WERI-Rb-1 (cell line): ENCODE measurements around the gene DNASE1L1.
"Not testable (repeated sequence)": the region's sequence is repeated elsewhere in the genome, so short reads cannot be mapped to it uniquely, and the experiment has no call there.

ENCODE experiments used
- DNase-seq: peaks from one replicate; pipeline ENCODE4 v3.0.0-alpha.2; 2020
- H3K27ac ChIP-seq: fragments of 250-450 bp; sonication (Bioruptor Pico); 2 replicates; pipeline ENCODE4 v1.5.1; 2020; ENCODE audit warnings: mild to moderate bottlenecking, moderate library complexity
- H3K27me3 ChIP-seq: fragments of 250-450 bp; sonication (Bioruptor Pico); 2 replicates; pipeline ENCODE4 v1.5.1; 2021; ENCODE audit warnings: mild to moderate bottlenecking, low read depth, moderate library complexity; ENCODE audit not compliant: insufficient read depth, severe bottlenecking
- H3K36me3 ChIP-seq: fragments of 250-450 bp; sonication (Bioruptor Pico); 2 replicates; pipeline ENCODE4 v1.5.1; 2020; ENCODE audit warnings: mild to moderate bottlenecking, moderate library complexity
- H3K4me3 ChIP-seq: 2 replicates; pipeline ENCODE4 v1.5.1; 2011; ENCODE audit warnings: low read depth, mild to moderate bottlenecking, control low read depth, low read length
- H3K9me3 ChIP-seq: fragments of 250-450 bp; sonication (Bioruptor Pico); 2 replicates; pipeline ENCODE4 v1.5.1; 2021; ENCODE audit warnings: mild to moderate bottlenecking, moderate library complexity; ENCODE audit not compliant: severe bottlenecking
- TF ChIP-seq, protein P1 (sequence below): IDR thresholded peaks from 2 replicates; pipeline ENCODE4 v1.5.1; 2011; ENCODE audit warnings: low read depth, mild to moderate bottlenecking, control low read depth, inconsistent platforms, low read length

The DNASE1L1 gene

DNA sequence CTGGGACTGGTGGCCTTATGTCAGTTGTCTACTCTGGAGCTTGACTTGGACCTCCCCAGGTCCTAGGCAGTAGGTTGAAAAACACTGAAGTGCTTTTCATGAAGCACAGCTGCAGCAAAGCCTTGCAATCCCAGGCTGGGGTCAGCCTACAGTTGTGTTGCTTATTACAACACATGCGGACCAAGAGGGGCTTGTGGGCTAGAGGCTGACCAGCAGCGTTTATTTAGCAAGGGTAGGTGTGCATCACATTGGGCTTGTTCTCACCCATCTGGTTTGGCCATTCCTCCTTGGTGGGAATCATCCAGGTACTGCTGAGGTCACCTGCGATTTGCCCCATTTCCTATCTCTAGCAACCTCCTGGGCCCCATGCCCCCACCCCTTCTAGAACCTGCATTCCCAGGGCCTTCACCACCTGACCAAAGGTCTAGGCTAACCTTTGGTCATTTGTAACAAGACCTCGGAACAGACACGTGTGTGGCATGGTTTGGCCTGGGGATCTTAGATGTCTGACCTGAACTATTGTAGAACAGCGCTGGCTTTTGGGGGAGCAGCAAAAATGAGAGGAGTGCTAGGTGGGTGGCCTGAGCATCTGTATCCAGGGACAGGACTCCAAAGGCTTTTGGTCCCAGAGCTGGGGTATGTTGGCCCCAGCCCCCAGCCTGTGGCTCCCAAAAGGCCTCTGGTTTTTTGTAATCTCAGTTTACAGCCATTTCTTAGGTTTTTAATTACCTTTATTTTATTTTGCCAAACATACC lies 7.8 kb downstream of the DNASE1L1 start:
- Histone ChIP-seq H3K36me3 (peaks cover 59% of the 10 kb centered on the region), H3K9me3 (no peaks in the 10 kb centered on the region), H3K27me3 (peaks cover 3% of the 10 kb centered on the region), H3K4me3 (no peak overlapping the region), H3K27ac (no peak overlapping the region)
- TF ChIP-seq, protein P1, sequence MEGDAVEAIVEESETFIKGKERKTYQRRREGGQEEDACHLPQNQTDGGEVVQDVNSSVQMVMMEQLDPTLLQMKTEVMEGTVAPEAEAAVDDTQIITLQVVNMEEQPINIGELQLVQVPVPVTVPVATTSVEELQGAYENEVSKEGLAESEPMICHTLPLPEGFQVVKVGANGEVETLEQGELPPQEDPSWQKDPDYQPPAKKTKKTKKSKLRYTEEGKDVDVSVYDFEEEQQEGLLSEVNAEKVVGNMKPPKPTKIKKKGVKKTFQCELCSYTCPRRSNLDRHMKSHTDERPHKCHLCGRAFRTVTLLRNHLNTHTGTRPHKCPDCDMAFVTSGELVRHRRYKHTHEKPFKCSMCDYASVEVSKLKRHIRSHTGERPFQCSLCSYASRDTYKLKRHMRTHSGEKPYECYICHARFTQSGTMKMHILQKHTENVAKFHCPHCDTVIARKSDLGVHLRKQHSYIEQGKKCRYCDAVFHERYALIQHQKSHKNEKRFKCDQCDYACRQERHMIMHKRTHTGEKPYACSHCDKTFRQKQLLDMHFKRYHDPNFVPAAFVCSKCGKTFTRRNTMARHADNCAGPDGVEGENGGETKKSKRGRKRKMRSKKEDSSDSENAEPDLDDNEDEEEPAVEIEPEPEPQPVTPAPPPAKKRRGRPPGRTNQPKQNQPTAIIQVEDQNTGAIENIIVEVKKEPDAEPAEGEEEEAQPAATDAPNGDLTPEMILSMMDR = no peak
- no peak for DNase-seq

DNA sequence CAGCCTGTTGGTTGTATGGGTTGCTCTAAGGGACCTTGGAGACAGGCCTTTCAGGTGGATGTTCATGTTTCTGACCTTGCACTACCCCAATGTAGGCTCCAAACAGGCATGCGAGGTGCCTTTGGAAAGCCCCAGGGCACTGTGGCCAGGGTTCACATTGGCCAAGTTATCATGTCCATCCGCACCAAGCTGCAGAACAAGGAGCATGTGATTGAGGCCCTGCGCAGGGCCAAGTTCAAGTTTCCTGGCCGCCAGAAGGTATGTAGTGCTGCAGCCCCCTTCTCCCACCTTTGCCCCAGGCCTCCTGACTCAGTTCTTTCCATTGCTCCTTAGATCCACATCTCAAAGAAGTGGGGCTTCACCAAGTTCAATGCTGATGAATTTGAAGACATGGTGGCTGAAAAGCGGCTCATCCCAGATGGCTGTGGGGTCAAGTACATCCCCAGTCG lies 8.7 kb downstream of the DNASE1L1 start:
- not testable (repeated sequence) for H3K27me3 ChIP-seq, H3K27ac ChIP-seq, H3K9me3 ChIP-seq, H3K4me3 ChIP-seq, DNase-seq
- peaks cover 59% of the 10 kb centered on the region for H3K36me3 ChIP-seq

DNA sequence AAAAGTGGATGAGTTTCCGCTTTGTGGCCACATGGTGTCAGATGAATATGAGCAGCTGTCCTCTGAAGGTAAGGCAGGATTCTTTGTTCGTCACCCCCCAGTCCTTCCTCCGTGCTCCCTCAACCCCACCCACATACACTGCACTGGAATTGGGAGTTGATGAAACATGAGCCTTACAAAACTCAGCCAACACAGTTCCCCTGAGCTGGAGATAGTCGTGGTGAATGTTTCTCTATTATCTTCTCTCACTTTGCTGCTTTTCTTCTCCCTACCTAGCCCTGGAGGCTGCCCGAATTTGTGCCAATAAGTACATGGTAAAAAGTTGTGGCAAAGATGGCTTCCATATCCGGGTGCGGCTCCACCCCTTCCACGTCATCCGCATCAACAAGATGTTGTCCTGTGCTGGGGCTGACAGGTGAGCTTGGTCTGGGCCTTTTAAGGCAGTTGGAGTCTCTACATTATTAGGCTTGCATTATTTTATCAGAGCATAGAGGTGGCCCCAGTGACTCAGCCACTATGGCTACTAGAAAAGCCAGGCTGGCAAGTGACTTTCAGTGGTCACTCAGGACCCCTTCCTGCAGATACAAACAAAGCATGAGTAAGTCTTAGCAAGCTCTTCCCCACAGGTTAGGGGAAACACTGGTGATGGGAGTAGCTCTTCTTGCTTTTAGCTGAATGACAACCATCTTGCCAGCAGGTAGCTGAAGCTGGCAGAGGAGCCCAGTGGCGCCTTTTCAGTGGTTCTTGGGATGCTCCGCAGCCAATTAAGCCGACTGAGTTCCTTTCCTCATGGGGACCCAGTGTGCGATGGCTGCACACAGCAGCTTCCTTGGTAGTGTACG lies 9.3 kb downstream of the DNASE1L1 start:
- DNase-seq = no peak

DNA sequence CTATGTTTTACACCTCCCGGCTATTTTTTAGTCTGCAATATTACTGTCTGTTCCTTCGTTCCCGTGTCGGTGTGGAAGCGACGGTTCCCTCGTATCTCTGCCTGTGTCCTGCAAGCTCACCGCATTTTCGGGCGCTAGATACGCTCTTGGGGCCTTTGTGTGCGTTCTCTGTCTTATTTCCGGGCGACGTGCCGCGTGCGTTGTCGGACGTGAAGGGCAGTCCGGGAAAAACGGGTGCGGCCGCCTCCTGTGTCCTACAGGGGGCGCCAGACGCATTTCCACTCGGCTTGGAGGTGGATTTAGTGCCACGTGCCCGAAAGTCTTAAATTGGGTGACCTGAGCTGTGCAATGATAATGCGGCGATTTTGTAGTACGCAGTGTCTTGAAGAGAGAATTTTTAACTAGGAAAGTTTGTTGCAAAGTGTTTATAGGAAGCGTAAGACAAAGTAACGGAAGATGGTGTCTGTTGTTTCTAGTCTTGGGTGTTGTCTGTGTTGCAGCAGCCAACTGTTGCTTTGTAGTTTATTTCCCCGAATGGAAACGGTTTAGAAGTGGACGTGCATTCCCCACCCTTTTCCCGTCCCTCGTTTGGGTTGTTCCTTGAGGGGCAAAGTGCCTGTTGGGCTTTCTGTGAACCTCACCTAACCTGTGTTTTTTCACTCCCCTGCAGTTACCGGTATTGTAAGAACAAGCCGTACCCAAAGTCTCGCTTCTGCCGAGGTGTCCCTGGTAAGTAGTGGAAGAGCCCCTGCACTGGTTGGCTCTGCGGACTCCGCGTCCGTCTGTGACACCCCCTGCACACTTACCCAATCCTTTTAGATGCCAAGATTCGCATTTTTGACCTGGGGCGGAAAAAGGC lies 10.2 kb downstream of the DNASE1L1 start:
- Histone ChIP-seq H3K27me3 (peaks cover 3% of the 10 kb centered on the region), H3K36me3 (peaks cover 54% of the 10 kb centered on the region), H3K27ac (peak overlapping the region; percentile 99), H3K9me3 (no peaks in the 10 kb centered on the region), H3K4me3 (peak overlapping the region; percentile 66)
- TF ChIP-seq, protein P1 = peak; percentile 89
- DNase-seq = peak; percentile 93

More for the DNA sequence above, 9.3 kb downstream of the DNASE1L1 start:
- Histone ChIP-seq H3K27ac (peak overlapping the region; percentile 99), H3K36me3 (peaks cover 54% of the 10 kb centered on the region), H3K4me3 (peak overlapping the region; percentile 66), H3K27me3 (peaks cover 3% of the 10 kb centered on the region), H3K9me3 (no peaks in the 10 kb centered on the region)
- TF ChIP-seq, protein P1 = no peak

DNA sequence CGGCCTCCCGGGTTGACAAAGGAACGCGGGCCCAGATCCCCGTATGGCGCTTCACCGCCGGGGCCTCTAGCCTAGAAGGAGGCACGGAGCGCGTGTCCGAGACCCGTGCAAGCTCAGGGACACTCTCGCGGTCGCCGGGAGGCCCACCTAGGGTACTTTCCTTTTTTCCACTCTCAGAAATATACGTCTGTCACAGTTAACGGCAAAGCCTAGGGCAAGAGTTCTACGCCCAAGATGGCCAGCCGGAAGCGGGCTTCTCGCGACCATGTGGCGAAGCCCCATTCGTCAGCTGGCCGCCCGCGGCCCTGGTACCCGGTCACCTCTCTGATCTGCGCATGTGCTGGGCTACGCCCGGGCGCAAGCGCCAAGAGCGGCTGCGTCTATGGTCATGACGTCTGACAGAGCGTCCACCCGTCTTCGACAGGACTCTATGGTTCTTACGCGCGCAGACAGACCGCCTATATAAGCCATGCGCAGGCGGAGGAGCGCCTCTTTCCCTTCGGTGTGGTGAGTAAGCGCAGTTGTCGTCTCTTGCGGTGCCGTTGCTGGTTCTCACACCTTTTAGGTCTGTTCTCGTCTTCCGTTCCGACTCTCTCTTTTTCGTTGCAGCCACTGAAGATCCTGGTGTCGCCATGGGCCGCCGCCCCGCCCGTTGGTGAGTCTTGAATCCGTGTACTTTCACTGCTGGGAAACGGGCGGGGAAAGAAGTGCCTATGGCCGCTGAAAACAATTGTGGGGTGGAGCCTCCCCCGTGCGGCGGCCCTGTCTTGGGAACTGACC lies 11.0 kb downstream of the DNASE1L1 start, which contains the start of gene RPL10:
Gene RPL10 (plus strand): TSS at position 490 of the 780 bp plus-strand sequence. CDS start 143 bp downstream, at position 633.
- Histone ChIP-seq H3K9me3 (no peaks in the 10 kb centered on the region), H3K36me3 (peaks cover 49% of the 10 kb centered on the region), H3K27me3 (peaks cover 3% of the 10 kb centered on the region), H3K27ac (peak within 1 kb of the TSS; percentile 99), H3K4me3 (peak within 1 kb of the TSS; percentile 66)
- DNase-seq = peak; percentile 99
- TF ChIP-seq, protein P1 = no peak
